Measurements from ENCODE around the gene NFASC.

NFASC gene

GRCh38 chr1:204973449-204973848 lies 102.8 kb downstream of the NFASC start:
- no peak for TF ChIP-seq CTCF (IDR thresholded peaks at IDR 0.05; ENCODE audit: low read depth, low read length)
- DNase-seq (ENCODE audit: low read depth in 2 of 2), result no peak
- no peak overlapping the region for H3K4me3 ChIP-seq (replicated peaks in 1 of 2; ENCODE audit: low read depth in 2 of 2, low read length in 2 of 2)

- no peak for DNase-seq (ENCODE audit: low read depth in 2 of 2)
- no peak overlapping the region for H3K4me3 ChIP-seq (replicated peaks in 1 of 2; ENCODE audit: low read depth in 2 of 2, low read length in 2 of 2)
- TF ChIP-seq CTCF (IDR thresholded peaks at IDR 0.05; ENCODE audit: low read depth, low read length), result no peak
Observed at GRCh38 chr1:204974327-204974726, 103.7 kb downstream of the NFASC start.

DNA sequence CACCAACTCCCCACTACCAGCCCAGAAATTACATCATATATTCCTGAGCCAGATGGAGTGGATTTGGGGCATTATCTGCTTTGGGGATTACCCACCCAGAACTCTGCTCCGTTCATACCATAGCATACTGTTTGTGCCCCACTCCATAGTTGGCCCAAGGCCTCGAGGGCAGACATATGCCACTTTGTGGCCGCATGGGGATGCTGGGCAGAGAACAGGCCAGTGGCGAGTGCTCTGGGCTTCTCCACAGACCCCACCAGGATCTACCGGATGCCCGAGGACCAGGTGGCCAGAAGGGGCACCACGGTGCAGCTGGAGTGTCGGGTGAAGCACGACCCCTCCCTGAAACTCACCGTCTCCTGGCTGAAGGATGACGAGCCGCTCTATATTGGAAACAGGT lies 104.4 kb downstream of the NFASC start:
- no peak for DNase-seq (ENCODE audit: low read depth in 2 of 2)
- no peak overlapping the region for H3K4me3 ChIP-seq (replicated peaks in 1 of 2; ENCODE audit: low read depth in 2 of 2, low read length in 2 of 2)
- TF ChIP-seq CTCF (IDR thresholded peaks at IDR 0.05; ENCODE audit: low read depth, low read length), result no peak

DNA sequence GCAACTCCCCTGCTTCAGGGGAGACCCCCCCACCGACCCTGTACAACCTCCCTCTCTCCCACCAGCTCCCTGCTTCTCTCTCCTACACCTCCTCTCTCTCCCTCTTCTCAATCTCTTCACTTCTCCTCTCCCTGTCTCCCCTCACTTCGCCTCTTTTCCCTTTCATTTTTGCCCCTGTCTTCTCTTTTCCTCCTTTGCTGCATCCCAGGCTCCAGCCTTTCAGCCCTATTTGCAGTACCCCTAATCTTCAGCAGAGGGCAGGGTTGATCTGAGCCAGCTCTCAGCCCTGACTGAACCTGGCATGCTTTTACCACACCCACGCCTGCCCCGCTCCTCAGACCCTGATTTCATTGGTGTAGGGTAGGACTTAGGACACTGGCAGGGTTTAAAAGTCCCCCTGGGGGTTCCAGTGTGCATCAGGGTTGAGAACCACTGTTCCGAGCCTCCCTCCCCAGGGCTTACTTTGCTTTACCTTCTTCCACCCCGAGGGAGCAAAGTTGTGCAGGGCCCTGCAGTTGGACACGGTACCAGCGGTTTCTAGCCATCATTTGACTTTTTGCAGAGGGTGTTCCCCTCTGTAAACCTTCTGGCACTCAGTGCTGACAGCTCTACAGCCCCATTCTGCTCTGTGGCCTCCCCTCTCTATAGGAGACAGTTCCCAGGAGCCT lies 105.0 kb downstream of the NFASC start:
- peak; percentile 87 for TF ChIP-seq CTCF (IDR thresholded peaks at IDR 0.05; ENCODE audit: low read depth, low read length)
- peak; percentile 46 to 61 for DNase-seq (ENCODE audit: low read depth in 2 of 2)
- no peak overlapping the region for H3K4me3 ChIP-seq (replicated peaks in 1 of 2; ENCODE audit: low read depth in 2 of 2, low read length in 2 of 2)

- no peak for DNase-seq (ENCODE audit: low read depth in 2 of 2)
- no peak overlapping the region for H3K4me3 ChIP-seq (replicated peaks in 1 of 2; ENCODE audit: low read depth in 2 of 2, low read length in 2 of 2)
- no peak for TF ChIP-seq CTCF (IDR thresholded peaks at IDR 0.05; ENCODE audit: low read depth, low read length)
Observed at GRCh38 chr1:204976646-204977045, 106.0 kb downstream of the NFASC start.

DNA sequence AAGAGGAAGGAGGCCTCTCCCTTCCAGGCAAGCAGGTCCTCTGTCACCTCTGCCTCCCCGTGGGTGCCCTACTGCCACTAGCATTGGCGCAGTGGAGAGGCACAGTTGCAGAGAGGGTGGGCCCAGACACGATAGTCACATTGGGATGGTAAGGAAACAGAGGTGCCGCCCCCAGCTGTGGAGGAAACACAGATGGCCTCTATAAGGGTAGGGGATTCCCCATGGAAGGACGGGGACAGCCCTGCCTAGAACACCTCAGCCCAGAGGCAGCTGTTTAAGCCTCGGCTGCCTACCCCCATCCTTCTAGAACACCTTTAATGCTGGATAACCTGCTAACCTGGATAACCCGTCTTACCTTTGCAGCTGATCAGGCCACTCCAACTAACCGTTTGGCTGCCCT lies 106.7 kb downstream of the NFASC start:
- TF ChIP-seq CTCF (IDR thresholded peaks at IDR 0.05; ENCODE audit: low read depth, low read length), result no peak
- DNase-seq (ENCODE audit: low read depth in 2 of 2), result no peak
- no peak overlapping the region for H3K4me3 ChIP-seq (replicated peaks in 1 of 2; ENCODE audit: low read depth in 2 of 2, low read length in 2 of 2)

- TF ChIP-seq CTCF (IDR thresholded peaks at IDR 0.05; ENCODE audit: low read depth, low read length), result no peak
- no peak for DNase-seq (ENCODE audit: low read depth in 2 of 2)
- no peak overlapping the region for H3K4me3 ChIP-seq (replicated peaks in 1 of 2; ENCODE audit: low read depth in 2 of 2, low read length in 2 of 2)
Observed at GRCh38 chr1:204978782-204979181, 108.1 kb downstream of the NFASC start.
